A673 (cell line): ENCODE results near the gene UCP1. TPM values are rescaled to one million over a fixed set of nuclear protein-coding genes. Genes with fewer than 3 reads are reported as not detected.

ENCODE experiments used
- BruUV-seq: library from RNA; stranded (reverse); fragments of 400-500 nt; replicated peaks from 2 replicates; lab custom pipeline; 2021; lab: Mats Ljungman, UMichigan
- CTCF ChIA-PET: fragments of 300-600 bp; sonication (Branson Sonifier 250); formaldehyde crosslinking; loops from one replicate; lab custom pipeline; 2022; ENCODE audit warnings: antibody characterized with exemption; lab: Charles Lee
- POLR2A ChIA-PET: fragments of 300-600 bp; sonication (Branson Sonifier 250); formaldehyde crosslinking; loops from one replicate; lab custom pipeline; 2022; ENCODE audit warnings: antibody characterized with exemption; ENCODE audit not compliant: low non-redundant PET; lab: Charles Lee
- DNase-seq: peaks from one replicate; pipeline ENCODE4 v3.0.0-alpha.2; 2015; ENCODE audit warnings: low spot score
- H3K27ac ChIP-seq: fragments of 200-600 bp; sonication (generic); 2 replicates; pipeline ENCODE4 v1.5.1; 2016; ENCODE audit warnings: mixed run types, low read depth, mild to moderate bottlenecking, mixed read lengths, antibody characterized with exemption, low read length; ENCODE audit not compliant: poor library complexity, severe bottlenecking
- H3K27me3 ChIP-seq: fragments of 200-600 bp; sonication (generic); replicated peaks from 2 replicates; pipeline ENCODE4 v1.6.1; 2017; ENCODE audit warnings: mixed run types, low read depth, mild to moderate bottlenecking, mixed read lengths, antibody characterized with exemption, low read length; ENCODE audit not compliant: insufficient read depth, poor library complexity
- H3K36me3 ChIP-seq: fragments of 200-600 bp; sonication (generic); 2 replicates; pipeline ENCODE4 v1.6.1; 2016; ENCODE audit warnings: mixed run types, mild to moderate bottlenecking, mixed read lengths, antibody characterized with exemption, low read length; ENCODE audit not compliant: insufficient read depth, poor library complexity, severe bottlenecking
- H3K4me1 ChIP-seq: fragments of 200-600 bp; sonication (generic); 2 replicates; pipeline ENCODE4 v1.6.1; 2017; ENCODE audit warnings: mixed run types, mild to moderate bottlenecking, mixed read lengths, antibody characterized with exemption, low read length; ENCODE audit not compliant: insufficient read depth, poor library complexity, severe bottlenecking
- H3K4me3 ChIP-seq: fragments of 200-600 bp; sonication (generic); 2 replicates; pipeline ENCODE4 v1.5.1; 2016; ENCODE audit warnings: low read depth, mixed run types, mild to moderate bottlenecking, mixed read lengths, low read length; ENCODE audit not compliant: poor library complexity, severe bottlenecking
- H3K9me3 ChIP-seq: fragments of 200-600 bp; sonication (generic); 2 replicates; pipeline ENCODE4 v1.6.1; 2016; ENCODE audit warnings: mixed run types, low read depth, mild to moderate bottlenecking, mixed read lengths, antibody characterized with exemption, low read length; ENCODE audit not compliant: poor library complexity, severe bottlenecking
- CTCF ChIP-seq: fragments of 300-800, 200-600 bp; sonication (generic); conservative IDR thresholded peaks from 2 replicates; pipeline ENCODE4 v1.5.1; 2017; ENCODE audit warnings: low read depth, mild to moderate bottlenecking, antibody characterized with exemption, low read length, moderate library complexity, mixed read lengths
- EZH2 ChIP-seq: fragments of 200-600 bp; sonication (generic); IDR thresholded peaks from 2 replicates; pipeline ENCODE4 v1.6.1; 2017; ENCODE audit warnings: borderline replicate concordance, low read depth, mild to moderate bottlenecking, mixed read lengths, antibody characterized with exemption, low read length; ENCODE audit not compliant: poor library complexity, severe bottlenecking
- intact Hi-C: fragments of 100-400 bp; cut with micrococcal nuclease; formaldehyde crosslinking; loops from one replicate; pipeline ENCODE4 v1.10.0; 2022; ENCODE audit not compliant: unreplicated experiment
- total RNA-seq: library from RNA; stranded (reverse); gene quantifications from 2 replicates; pipeline ENCODE4 v1.2.3, GENCODE V29; 2021

UCP1 gene
- total RNA-seq, 1 experiment from 2014 or later: not detected

GRCh38 chr4:140559696-140560095, 9.1 kb downstream of the UCP1 start:
- Histone ChIP-seq H3K27me3 (no peaks in the 10 kb centered on the region), H3K27ac (no peak overlapping the region), H3K36me3 (no peaks in the 10 kb centered on the region), H3K4me3 (no peak overlapping the region), H3K9me3 (no peaks in the 10 kb centered on the region), H3K4me1 (no peaks in the 10 kb centered on the region)
- intact Hi-C loops: no loop called here
- ChIA-PET POLR2A (no interaction called here), CTCF (no interaction called here)
- DNase-seq: no peak
- TF ChIP-seq EZH2 (no peak), CTCF (no peak)
- no TSS peak for BruUV-seq

- Histone ChIP-seq H3K27ac (no peak overlapping the region), H3K9me3 (no peaks in the 10 kb centered on the region), H3K36me3 (no peaks in the 10 kb centered on the region), H3K4me3 (no peak overlapping the region), H3K4me1 (no peaks in the 10 kb centered on the region), H3K27me3 (no peaks in the 10 kb centered on the region)
- POLR2A ChIA-PET: no interaction called here
- no TSS peak for BruUV-seq
- CTCF ChIA-PET: no interaction called here
- DNase-seq: no peak
- intact Hi-C loops: no loop called here
- TF ChIP-seq EZH2 (no peak), CTCF (no peak)
Measured at GRCh38 chr4:140557831-140558435, 10.8 kb downstream of the UCP1 start.

GRCh38 chr4:140556372-140557085, 12.2 kb downstream of the UCP1 start:
- Histone ChIP-seq H3K27me3 (no peaks in the 10 kb centered on the region), H3K9me3 (no peaks in the 10 kb centered on the region), H3K4me1 (no peaks in the 10 kb centered on the region), H3K36me3 (no peaks in the 10 kb centered on the region), H3K4me3 (no peak overlapping the region), H3K27ac (no peak overlapping the region)
- ChIA-PET POLR2A (no interaction called here), CTCF (no interaction called here)
- intact Hi-C loops: no loop called here
- no TSS peak for BruUV-seq
- DNase-seq: no peak
- TF ChIP-seq EZH2 (no peak), CTCF (no peak)
